GM10248 (cell line): ENCODE measurements around the gene C2CD4C.
"Not testable (repeated sequence)": the region's sequence is repeated elsewhere in the genome, so short reads cannot be mapped to it uniquely, and the experiment has no call there.

Source experiments
- CTCF ChIA-PET: fragments of 300-600 bp; sonication (Branson Sonifier 250); formaldehyde crosslinking; extraction: SDS; loops from one replicate; lab custom pipeline; 2021; ENCODE audit warnings: antibody characterized with exemption; lab: Yijun Ruan, JAX
- POLR2A ChIA-PET: fragments of 350-650 bp; sonication (Branson Sonifier 250); formaldehyde crosslinking; extraction: SDS; loops from one replicate; lab custom pipeline; 2020; ENCODE audit warnings: antibody characterized with exemption; lab: Yijun Ruan, JAX
- DNase-seq: peaks from one replicate; pipeline ENCODE4 v3.0.0; 2012; ENCODE audit errors: extremely low spot score
- TF ChIP-seq, protein P1 (sequence below): IDR thresholded peaks from 2 replicates; pipeline ENCODE4 v1.5.1; 2012; ENCODE audit warnings: mild to moderate bottlenecking, low read depth; ENCODE audit errors: extremely low read depth, missing control alignments, control extremely low read depth

Gene C2CD4C

GRCh38 chr19:390386-391206 lies 18.4 kb downstream of the C2CD4C start:
- ChIA-PET CTCF (no interaction called here), POLR2A (no interaction called here)
- no peak for DNase-seq
- TF ChIP-seq, protein P1, sequence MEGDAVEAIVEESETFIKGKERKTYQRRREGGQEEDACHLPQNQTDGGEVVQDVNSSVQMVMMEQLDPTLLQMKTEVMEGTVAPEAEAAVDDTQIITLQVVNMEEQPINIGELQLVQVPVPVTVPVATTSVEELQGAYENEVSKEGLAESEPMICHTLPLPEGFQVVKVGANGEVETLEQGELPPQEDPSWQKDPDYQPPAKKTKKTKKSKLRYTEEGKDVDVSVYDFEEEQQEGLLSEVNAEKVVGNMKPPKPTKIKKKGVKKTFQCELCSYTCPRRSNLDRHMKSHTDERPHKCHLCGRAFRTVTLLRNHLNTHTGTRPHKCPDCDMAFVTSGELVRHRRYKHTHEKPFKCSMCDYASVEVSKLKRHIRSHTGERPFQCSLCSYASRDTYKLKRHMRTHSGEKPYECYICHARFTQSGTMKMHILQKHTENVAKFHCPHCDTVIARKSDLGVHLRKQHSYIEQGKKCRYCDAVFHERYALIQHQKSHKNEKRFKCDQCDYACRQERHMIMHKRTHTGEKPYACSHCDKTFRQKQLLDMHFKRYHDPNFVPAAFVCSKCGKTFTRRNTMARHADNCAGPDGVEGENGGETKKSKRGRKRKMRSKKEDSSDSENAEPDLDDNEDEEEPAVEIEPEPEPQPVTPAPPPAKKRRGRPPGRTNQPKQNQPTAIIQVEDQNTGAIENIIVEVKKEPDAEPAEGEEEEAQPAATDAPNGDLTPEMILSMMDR: no peak

DNA sequence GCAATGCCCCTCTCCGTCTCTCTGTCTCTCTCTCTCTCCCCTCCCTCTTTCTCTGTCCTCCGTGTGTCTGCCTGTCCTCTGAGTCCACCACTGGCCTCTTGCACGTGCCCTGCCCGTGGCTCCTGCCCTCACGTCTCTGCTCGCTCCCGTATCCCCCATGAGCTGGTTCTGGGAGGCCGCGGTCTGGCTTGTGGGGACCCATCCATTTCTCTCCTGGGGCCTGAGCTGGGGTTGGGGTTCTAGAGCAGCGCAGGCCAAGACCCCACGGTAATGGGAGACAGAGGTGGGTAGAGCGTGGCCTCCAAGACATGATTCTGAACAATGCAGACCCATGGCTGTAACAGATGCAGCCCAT lies 19.0 kb downstream of the C2CD4C start:
- DNase-seq: no peak
- CTCF ChIA-PET: no interaction called here

DNA sequence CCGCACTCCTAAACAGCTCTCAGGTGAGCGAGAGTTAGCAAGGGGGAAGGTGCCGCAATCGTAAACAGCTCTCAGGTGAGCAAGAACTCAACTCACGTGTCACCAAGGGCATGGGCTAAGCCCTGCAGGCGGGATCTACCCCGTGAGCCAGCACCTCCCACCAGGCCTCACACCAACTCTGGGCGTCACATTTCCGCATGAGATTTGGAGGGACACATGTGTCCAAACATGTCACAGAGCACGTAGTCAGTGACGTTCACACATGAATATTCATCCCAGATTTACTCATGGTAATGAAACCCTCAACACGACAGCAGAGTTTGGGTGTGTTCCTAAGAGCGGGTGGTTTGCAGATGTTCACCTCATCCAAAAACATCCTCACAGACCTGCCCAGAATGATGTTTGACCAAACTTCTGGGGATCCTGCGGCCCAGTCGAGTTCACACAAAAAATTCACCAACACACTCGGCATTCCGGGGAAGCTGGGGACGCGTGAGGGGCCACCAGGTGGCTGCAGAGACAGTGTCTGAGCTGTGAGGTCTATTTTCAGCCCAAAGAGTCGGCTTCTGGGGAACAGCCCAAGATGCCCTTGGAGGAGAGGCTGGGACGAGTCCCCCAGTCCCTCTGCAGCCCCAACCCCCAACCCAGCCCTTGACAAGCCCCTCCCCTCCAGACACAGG lies 19.6 kb downstream of the C2CD4C start:
- CTCF ChIA-PET: no interaction called here
- TF ChIP-seq, protein P1: no peak
- POLR2A ChIA-PET: no interaction called here
- DNase-seq: no peak

More for the DNA sequence above, 19.0 kb downstream of the C2CD4C start:
- POLR2A ChIA-PET: no interaction called here
- TF ChIP-seq, protein P1: no peak

DNA sequence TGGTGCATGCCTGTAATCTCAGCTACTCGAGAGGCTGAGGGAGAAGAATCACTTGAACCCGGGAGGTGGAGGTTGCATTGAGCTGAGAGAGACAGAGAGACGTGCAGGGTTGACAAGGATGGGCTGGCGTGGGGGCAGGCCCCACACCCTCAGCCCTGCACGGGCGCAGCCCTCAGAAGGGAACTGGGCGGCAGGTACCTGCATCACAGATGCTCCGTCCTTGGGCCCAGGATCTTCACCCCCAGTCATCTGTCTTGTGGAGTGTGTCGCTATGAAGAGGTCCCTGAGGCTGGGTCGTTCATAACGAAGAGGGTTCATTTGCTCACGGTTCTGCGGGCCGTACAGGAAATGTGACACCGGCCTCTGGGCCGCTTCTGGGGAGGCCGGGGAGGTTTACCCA lies 20.3 kb downstream of the C2CD4C start:
- ChIA-PET POLR2A (no interaction called here), CTCF (no interaction called here)
- no peak for DNase-seq
- TF ChIP-seq, protein P1: no peak

GRCh38 chr19:387777-388176 lies 21.2 kb downstream of the C2CD4C start:
- ChIA-PET POLR2A (no interaction called here), CTCF (no interaction called here)
- TF ChIP-seq, protein P1: no peak
- no peak for DNase-seq

- DNase-seq, CTCF ChIA-PET: not testable (repeated sequence)
Measured at GRCh38 chr19:386632-387301, 22.2 kb downstream of the C2CD4C start.

GRCh38 chr19:386189-386588 lies 22.8 kb downstream of the C2CD4C start:
- POLR2A ChIA-PET, DNase-seq, CTCF ChIA-PET: not testable (repeated sequence)

More at GRCh38 chr19:386632-387301, 22.2 kb downstream of the C2CD4C start:
- POLR2A ChIA-PET: not testable (repeated sequence)
